ENCODE measurements around the gene PTPRN2.

The PTPRN2 gene

GRCh38 chr7:158576050-158576762 lies 11.4 kb downstream of the PTPRN2 start:
- no peaks in the 10 kb centered on the region for H3K36me3 ChIP-seq (ENCODE audit: insufficient read depth, low read length)
- no peaks in the 10 kb centered on the region for H3K4me1 ChIP-seq (ENCODE audit: insufficient read depth, low read length)
- no peak overlapping the region for H3K9ac ChIP-seq (ENCODE audit: low read depth, low read length)
- H3K9me3 ChIP-seq (ENCODE audit: control insufficient read depth, insufficient read depth, low read length): no peaks in the 10 kb centered on the region

GRCh38 chr7:158574308-158575036 lies 13.2 kb downstream of the PTPRN2 start:
- Histone ChIP-seq H3K36me3 (ENCODE audit: insufficient read depth, low read length) (no peaks in the 10 kb centered on the region), H3K4me1 (ENCODE audit: insufficient read depth, low read length) (no peaks in the 10 kb centered on the region), H3K9me3 (ENCODE audit: control insufficient read depth, insufficient read depth, low read length) (no peaks in the 10 kb centered on the region), H3K9ac (ENCODE audit: low read depth, low read length) (no peak overlapping the region)

- H3K4me1 ChIP-seq (ENCODE audit: insufficient read depth, low read length): no peaks in the 10 kb centered on the region
- H3K9me3 ChIP-seq (ENCODE audit: control insufficient read depth, insufficient read depth, low read length): no peaks in the 10 kb centered on the region
- no peak overlapping the region for H3K9ac ChIP-seq (ENCODE audit: low read depth, low read length)
- H3K36me3 ChIP-seq (ENCODE audit: insufficient read depth, low read length): no peaks in the 10 kb centered on the region
Measured at GRCh38 chr7:158573310-158573709, 14.3 kb downstream of the PTPRN2 start.

GRCh38 chr7:158572000-158572828 lies 15.4 kb downstream of the PTPRN2 start:
- Histone ChIP-seq H3K36me3 (ENCODE audit: insufficient read depth, low read length) (no peaks in the 10 kb centered on the region), H3K4me1 (ENCODE audit: insufficient read depth, low read length) (no peaks in the 10 kb centered on the region), H3K9ac (ENCODE audit: low read depth, low read length) (no peak overlapping the region), H3K9me3 (ENCODE audit: control insufficient read depth, insufficient read depth, low read length) (no peaks in the 10 kb centered on the region)

GRCh38 chr7:158570449-158571170 lies 17.0 kb downstream of the PTPRN2 start:
- Histone ChIP-seq H3K4me1 (ENCODE audit: insufficient read depth, low read length) (no peaks in the 10 kb centered on the region), H3K36me3 (ENCODE audit: insufficient read depth, low read length) (no peaks in the 10 kb centered on the region), H3K9ac (ENCODE audit: low read depth, low read length) (no peak overlapping the region), H3K9me3 (ENCODE audit: control insufficient read depth, insufficient read depth, low read length) (no peaks in the 10 kb centered on the region)

- H3K9me3 ChIP-seq (ENCODE audit: control insufficient read depth, insufficient read depth, low read length): no peaks in the 10 kb centered on the region
- H3K4me1 ChIP-seq (ENCODE audit: insufficient read depth, low read length): no peaks in the 10 kb centered on the region
- H3K9ac ChIP-seq (ENCODE audit: low read depth, low read length): no peak overlapping the region
- no peaks in the 10 kb centered on the region for H3K36me3 ChIP-seq (ENCODE audit: insufficient read depth, low read length)
Measured at GRCh38 chr7:158569858-158570323, 17.7 kb downstream of the PTPRN2 start.

- Histone ChIP-seq H3K9ac (ENCODE audit: low read depth, low read length) (no peak overlapping the region), H3K4me1 (ENCODE audit: insufficient read depth, low read length) (no peaks in the 10 kb centered on the region), H3K9me3 (ENCODE audit: control insufficient read depth, insufficient read depth, low read length) (no peaks in the 10 kb centered on the region), H3K36me3 (ENCODE audit: insufficient read depth, low read length) (no peaks in the 10 kb centered on the region)
Measured at GRCh38 chr7:158568974-158569857, 18.4 kb downstream of the PTPRN2 start.

- H3K4me1 ChIP-seq (ENCODE audit: insufficient read depth, low read length): no peaks in the 10 kb centered on the region
- H3K36me3 ChIP-seq (ENCODE audit: insufficient read depth, low read length): no peaks in the 10 kb centered on the region
- H3K9me3 ChIP-seq (ENCODE audit: control insufficient read depth, insufficient read depth, low read length): no peaks in the 10 kb centered on the region
- H3K9ac ChIP-seq (ENCODE audit: low read depth, low read length): no peak overlapping the region
Measured at GRCh38 chr7:158567153-158567603, 20.4 kb downstream of the PTPRN2 start.

GRCh38 chr7:158564663-158565035 lies 23.0 kb downstream of the PTPRN2 start:
- no peaks in the 10 kb centered on the region for H3K4me1 ChIP-seq (ENCODE audit: insufficient read depth, low read length)
- H3K36me3 ChIP-seq (ENCODE audit: insufficient read depth, low read length): no peaks in the 10 kb centered on the region
- no peaks in the 10 kb centered on the region for H3K9me3 ChIP-seq (ENCODE audit: control insufficient read depth, insufficient read depth, low read length)
- no peak overlapping the region for H3K9ac ChIP-seq (ENCODE audit: low read depth, low read length)

- Histone ChIP-seq H3K4me1 (ENCODE audit: insufficient read depth, low read length) (no peaks in the 10 kb centered on the region), H3K9ac (ENCODE audit: low read depth, low read length) (no peak overlapping the region), H3K9me3 (ENCODE audit: control insufficient read depth, insufficient read depth, low read length) (no peaks in the 10 kb centered on the region), H3K36me3 (ENCODE audit: insufficient read depth, low read length) (no peaks in the 10 kb centered on the region)
Measured at GRCh38 chr7:158563911-158564662, 23.5 kb downstream of the PTPRN2 start.

GRCh38 chr7:158563051-158563450 lies 24.6 kb downstream of the PTPRN2 start:
- H3K9ac ChIP-seq (ENCODE audit: low read depth, low read length): no peak overlapping the region
- no peaks in the 10 kb centered on the region for H3K9me3 ChIP-seq (ENCODE audit: control insufficient read depth, insufficient read depth, low read length)
- no peaks in the 10 kb centered on the region for H3K4me1 ChIP-seq (ENCODE audit: insufficient read depth, low read length)

GRCh38 chr7:158562517-158562916 lies 25.1 kb downstream of the PTPRN2 start:
- H3K9me3 ChIP-seq (ENCODE audit: control insufficient read depth, insufficient read depth, low read length): no peaks in the 10 kb centered on the region
- H3K36me3 ChIP-seq (ENCODE audit: insufficient read depth, low read length): no peaks in the 10 kb centered on the region
- no peaks in the 10 kb centered on the region for H3K4me1 ChIP-seq (ENCODE audit: insufficient read depth, low read length)
- no peak overlapping the region for H3K9ac ChIP-seq (ENCODE audit: low read depth, low read length)

More at GRCh38 chr7:158563051-158563450, 24.6 kb downstream of the PTPRN2 start:
- H3K36me3 ChIP-seq (ENCODE audit: insufficient read depth, low read length): no peaks in the 10 kb centered on the region

GRCh38 chr7:158561659-158562058 lies 26.0 kb downstream of the PTPRN2 start:
- H3K36me3 ChIP-seq (ENCODE audit: insufficient read depth, low read length): no peaks in the 10 kb centered on the region
- no peak overlapping the region for H3K9ac ChIP-seq (ENCODE audit: low read depth, low read length)
- H3K9me3 ChIP-seq (ENCODE audit: control insufficient read depth, insufficient read depth, low read length): no peaks in the 10 kb centered on the region
- no peaks in the 10 kb centered on the region for H3K4me1 ChIP-seq (ENCODE audit: insufficient read depth, low read length)

All from ES-I3 (cell line).